Liver (tissue), 9 donors: ENCODE results near the gene RFPL2. TPM values are rescaled to one million over a fixed set of nuclear protein-coding genes. Genes with fewer than 3 reads are reported as not detected.
"Not testable (repeated sequence)": the region's sequence is repeated elsewhere in the genome, so short reads cannot be mapped to it uniquely, and the experiment has no call there.

Source experiments
- DNase-seq: peaks from one replicate; pipeline ENCODE4 v3.0.0-alpha.2; 2017; ENCODE audit warnings: low spot score
- H3K27ac ChIP-seq, 2 donors: one replicate each; pipeline ENCODE4 v1.7.0; 2013; ENCODE audit warnings: inconsistent platforms in 2 of 2, low read length in 2 of 2, control low read depth in 1 of 2, low read depth in 1 of 2, mild to moderate bottlenecking in 1 of 2
- H3K27me3 ChIP-seq, 4 donors: one replicate each; pipeline versions ENCODE4 v1.6.1 to v1.7.0; 2013; ENCODE audit warnings: low read length in 3 of 4, inconsistent platforms in 1 of 4, mild to moderate bottlenecking in 1 of 4, moderate library complexity in 1 of 4; ENCODE audit not compliant: control insufficient read depth in 4 of 4, insufficient read depth in 4 of 4
- H3K36me3 ChIP-seq, 4 donors: one replicate each; pipeline versions ENCODE4 v1.6.1 to v1.7.0; 2013; ENCODE audit warnings: low read length in 3 of 4, mild to moderate bottlenecking in 3 of 4, low read depth in 1 of 4, moderate library complexity in 1 of 4; ENCODE audit not compliant: control insufficient read depth in 4 of 4, insufficient read depth in 3 of 4
- H3K4me1 ChIP-seq, 4 donors: one replicate each; pipeline versions ENCODE4 v1.6.1 to v1.7.0; 2013; ENCODE audit warnings: low read length in 3 of 4, mild to moderate bottlenecking in 3 of 4, moderate library complexity in 1 of 4; ENCODE audit not compliant: control insufficient read depth in 4 of 4, insufficient read depth in 4 of 4
- H3K4me3 ChIP-seq, 3 donors: one replicate each; pipeline versions ENCODE4 v1.6.1 to v1.7.0; 2013; ENCODE audit warnings: low read length in 3 of 3, control low read depth in 1 of 3, low read depth in 1 of 3, mild to moderate bottlenecking in 1 of 3
- H3K9ac ChIP-seq, 2 donors: one replicate each; pipeline ENCODE4 v1.7.0; 2013; ENCODE audit warnings: low read length in 2 of 2, mild to moderate bottlenecking in 2 of 2, moderate library complexity in 2 of 2, control low read depth in 1 of 2, low read depth in 1 of 2
- H3K9me3 ChIP-seq, 4 donors: one replicate each; pipeline versions ENCODE4 v1.6.1 to v1.7.0; 2013; ENCODE audit warnings: low read length in 3 of 4; ENCODE audit not compliant: control insufficient read depth in 4 of 4
- HNF4A ChIP-seq, 2 donors: conservative IDR thresholded peaks; 2 replicates each; pipeline ENCODE4 v1.6.1; 2016; ENCODE audit warnings: antibody characterized with exemption in 2 of 2, mild to moderate bottlenecking in 2 of 2
- NR2F2 ChIP-seq: IDR thresholded peaks from 2 replicates; pipeline ENCODE4 v1.6.1; 2016; ENCODE audit warnings: antibody characterized with exemption
- WGBS: extraction: QIAGEN DNeasy Blood & Tissue Kit; methylation state at CpG from one replicate; pipeline ENCODE4 v1.1.7; 2013; 5-methylcytosine and 5-hydroxymethylcytosine counted together
- polyA plus RNA-seq, 2 donors: library from polyadenylated mRNA; stranded (reverse) in 1 of 2; unstranded in 1 of 2; fragments of 200-250 nt in 1 of 2; fragments of >200 nt in 1 of 2; fragmentation: Nextera tagmentation in 1 of 2; extraction: Ambion mirVana in 1 of 2; gene quantifications; one replicate each; pipeline versions ENCODE4 v1.2.1 to v1.2.3, GENCODE V29; 2013 to 2015
- total RNA-seq, 2 donors: library from RNA; depleted of rRNA; stranded (reverse); fragments of >200 nt; gene quantifications; one replicate each; pipeline ENCODE4 v1.2.3, GENCODE V29; 2014
- TF ChIP-seq, protein P1 (sequence below): IDR thresholded peaks from 2 replicates; pipeline ENCODE4 v1.6.1; 2016; ENCODE audit warnings: antibody characterized with exemption
- donor health status: healthy.
- donor health status: healthy.
- donor health status: healthy.
- donor health status: healthy.
- donor health status: healthy.

Gene RFPL2
- total and polyA plus RNA-seq, 4 donors = under 0.01 to 0.98 (median 0.07) TPM; not detected in 1

DNA sequence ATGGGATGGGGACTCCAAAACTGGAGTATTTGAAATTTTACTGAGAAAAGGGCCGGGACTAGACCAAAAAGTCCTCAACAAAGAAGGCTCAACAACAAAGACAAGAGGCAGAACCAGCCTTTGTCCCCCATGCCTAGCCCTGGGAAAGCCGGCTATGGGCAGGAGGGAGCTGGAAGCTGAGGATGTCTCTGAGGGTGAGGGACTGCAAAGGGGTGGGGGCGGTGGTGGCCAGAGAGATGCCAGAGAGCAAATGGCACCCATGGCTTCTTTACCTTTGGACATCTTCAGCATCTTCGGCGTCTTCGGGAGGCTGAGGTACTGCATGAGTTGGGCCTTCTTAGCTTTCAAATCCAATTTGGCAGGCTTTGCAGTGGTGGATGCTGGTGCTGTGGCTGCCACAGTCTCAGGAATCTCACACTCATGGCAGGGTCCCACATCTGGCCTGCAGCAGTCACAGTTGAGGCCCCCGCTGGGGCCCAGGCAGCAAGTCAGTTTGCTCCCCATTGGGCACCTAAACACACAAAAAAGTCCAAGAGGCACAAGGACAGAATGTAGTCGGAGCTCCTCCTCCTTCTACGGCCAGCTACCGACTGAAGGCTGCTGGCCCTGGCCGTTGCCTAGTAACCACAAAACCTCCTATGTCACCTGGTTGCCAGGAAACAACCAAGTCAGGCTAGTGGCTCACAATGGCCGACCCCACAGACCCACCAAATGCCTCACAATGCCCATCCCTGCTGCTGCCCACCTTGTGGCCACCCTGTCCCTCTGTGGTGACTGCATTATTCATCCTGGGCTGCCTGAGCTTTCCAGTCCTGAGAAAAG lies 46.0 kb downstream of the RFPL2 start, which contains the start of gene C22orf42:
TSS of gene C22orf42 (minus strand) at position 592 of the 822 bp plus-strand sequence. CDS start at position 504, 88 bp downstream.
- TF ChIP-seq, protein P1, sequence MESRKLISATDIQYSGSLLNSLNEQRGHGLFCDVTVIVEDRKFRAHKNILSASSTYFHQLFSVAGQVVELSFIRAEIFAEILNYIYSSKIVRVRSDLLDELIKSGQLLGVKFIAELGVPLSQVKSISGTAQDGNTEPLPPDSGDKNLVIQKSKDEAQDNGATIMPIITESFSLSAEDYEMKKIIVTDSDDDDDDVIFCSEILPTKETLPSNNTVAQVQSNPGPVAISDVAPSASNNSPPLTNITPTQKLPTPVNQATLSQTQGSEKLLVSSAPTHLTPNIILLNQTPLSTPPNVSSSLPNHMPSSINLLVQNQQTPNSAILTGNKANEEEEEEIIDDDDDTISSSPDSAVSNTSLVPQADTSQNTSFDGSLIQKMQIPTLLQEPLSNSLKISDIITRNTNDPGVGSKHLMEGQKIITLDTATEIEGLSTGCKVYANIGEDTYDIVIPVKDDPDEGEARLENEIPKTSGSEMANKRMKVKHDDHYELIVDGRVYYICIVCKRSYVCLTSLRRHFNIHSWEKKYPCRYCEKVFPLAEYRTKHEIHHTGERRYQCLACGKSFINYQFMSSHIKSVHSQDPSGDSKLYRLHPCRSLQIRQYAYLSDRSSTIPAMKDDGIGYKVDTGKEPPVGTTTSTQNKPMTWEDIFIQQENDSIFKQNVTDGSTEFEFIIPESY = no peak
- TF ChIP-seq HNF4A (conservative IDR thresholded peaks at IDR 0.05) (no peak), NR2F2 (no peak)
- Histone ChIP-seq H3K9ac (no peak within 1 kb of the TSS), H3K4me1 (no peaks in the 10 kb centered on the region), H3K9me3 (no peaks in the 10 kb centered on the region), H3K36me3 (no peaks in the 10 kb centered on the region), H3K27me3 (no peaks in the 10 kb centered on the region), H3K4me3 (no peak within 1 kb of the TSS), H3K27ac (no peak within 1 kb of the TSS)
- WGBS = 73% methylated on average over 12 of the region's 12 CpGs
- DNase-seq = no peak

DNA sequence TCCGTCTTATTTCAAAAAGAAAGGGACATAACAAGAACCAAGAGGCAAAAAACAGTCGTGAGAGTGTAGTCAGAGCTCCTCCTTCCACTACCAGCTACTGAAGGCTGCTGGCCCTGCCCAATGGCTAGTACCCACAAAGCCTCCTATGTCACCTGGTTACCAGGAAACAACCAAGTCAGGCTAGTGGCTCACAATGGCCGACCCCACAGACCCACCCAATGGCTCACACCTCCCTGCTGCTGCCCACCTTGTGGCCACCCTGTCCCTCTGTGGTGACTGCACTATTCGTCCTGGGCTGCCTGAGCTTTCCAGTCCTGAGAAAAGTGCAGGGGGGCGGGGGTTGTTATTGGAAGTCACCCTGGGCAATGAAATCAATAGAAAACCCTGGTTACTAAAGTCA lies 47.2 kb downstream of the RFPL2 start:
- 73% methylated on average over 5 of the region's 5 CpGs for WGBS
- H3K27ac ChIP-seq = not testable (repeated sequence)

DNA sequence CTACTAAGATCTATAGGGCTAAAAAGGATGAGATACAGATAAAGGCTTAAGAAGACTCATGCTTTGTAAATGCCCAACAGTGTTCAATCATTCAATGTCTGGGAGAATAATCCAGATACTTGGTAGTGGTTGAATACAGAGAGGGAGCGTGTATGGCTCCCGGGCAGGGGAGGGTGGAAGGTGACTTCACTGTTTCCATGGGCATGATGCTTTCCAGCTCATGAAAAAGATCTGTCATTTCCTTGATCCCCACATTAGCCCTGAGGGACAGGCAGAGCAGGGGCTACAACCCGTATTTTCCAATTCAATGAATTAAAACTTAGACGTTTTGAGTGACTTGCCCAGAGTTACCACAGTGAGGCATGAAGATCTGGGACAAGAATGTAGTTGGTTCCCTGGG lies 50.1 kb downstream of the RFPL2 start:
- H3K9ac ChIP-seq, H3K4me1 ChIP-seq: not testable (repeated sequence)

More for the DNA sequence above, 47.2 kb downstream of the RFPL2 start:
- H3K4me3 ChIP-seq, DNase-seq, H3K9me3 ChIP-seq, H3K36me3 ChIP-seq, H3K9ac ChIP-seq, H3K4me1 ChIP-seq, H3K27me3 ChIP-seq: not testable (repeated sequence)

DNA sequence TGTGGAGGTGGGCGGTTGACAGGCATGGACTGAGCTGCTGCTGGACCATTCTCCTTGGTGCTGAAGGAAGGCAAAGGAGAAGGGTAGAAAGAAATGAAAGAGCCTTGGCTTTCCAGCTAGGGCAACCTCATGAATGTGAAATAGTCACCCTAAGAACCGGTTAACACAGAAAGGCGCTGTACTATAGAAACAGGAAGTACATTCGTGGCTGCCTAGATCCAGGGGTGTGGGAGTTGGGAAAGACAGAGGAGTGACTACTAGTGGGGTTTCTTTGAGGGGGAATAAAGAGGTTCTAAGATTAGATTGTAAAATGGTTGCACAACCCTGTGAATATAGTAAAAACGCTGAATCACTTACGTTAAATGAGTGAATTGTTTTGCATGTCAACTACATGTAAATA lies 53.2 kb downstream of the RFPL2 start:
- DNase-seq = not testable (repeated sequence)

More for the DNA sequence above, 50.1 kb downstream of the RFPL2 start:
- not testable (repeated sequence) for H3K27me3 ChIP-seq, H3K4me3 ChIP-seq, H3K36me3 ChIP-seq, H3K27ac ChIP-seq, DNase-seq, H3K9me3 ChIP-seq
- WGBS = 75% methylated on average over 4 of the region's 4 CpGs

DNA sequence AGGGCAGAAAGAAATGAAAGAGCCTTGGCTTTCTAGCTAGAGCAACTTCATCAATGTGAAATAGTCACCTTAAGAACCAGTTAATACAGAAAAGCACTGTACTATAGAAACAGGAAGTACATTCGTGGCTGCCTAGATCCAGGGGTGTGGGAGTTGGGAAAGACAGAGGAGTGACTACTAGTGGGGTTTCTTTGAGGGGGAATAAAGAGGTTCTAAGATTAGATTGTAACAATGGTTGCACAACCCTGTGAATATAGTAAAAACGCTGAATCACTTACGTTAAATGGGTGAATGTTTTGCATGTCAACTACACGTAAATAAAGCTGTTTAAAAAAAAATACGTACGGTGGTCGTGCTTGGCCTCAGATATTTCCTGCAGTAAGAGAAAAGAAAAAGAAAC lies 54.2 kb downstream of the RFPL2 start:
- H3K27ac ChIP-seq, DNase-seq, H3K4me1 ChIP-seq, H3K9me3 ChIP-seq, H3K27me3 ChIP-seq, H3K9ac ChIP-seq, H3K36me3 ChIP-seq, H3K4me3 ChIP-seq: not testable (repeated sequence)
- WGBS = 64% methylated on average over 7 of the region's 7 CpGs

More for the DNA sequence above, 53.2 kb downstream of the RFPL2 start:
- H3K36me3 ChIP-seq, H3K9ac ChIP-seq, H3K27me3 ChIP-seq, H3K4me1 ChIP-seq, H3K4me3 ChIP-seq, H3K9me3 ChIP-seq, H3K27ac ChIP-seq: not testable (repeated sequence)
- 68% methylated on average over 6 of the region's 6 CpGs for WGBS

DNA sequence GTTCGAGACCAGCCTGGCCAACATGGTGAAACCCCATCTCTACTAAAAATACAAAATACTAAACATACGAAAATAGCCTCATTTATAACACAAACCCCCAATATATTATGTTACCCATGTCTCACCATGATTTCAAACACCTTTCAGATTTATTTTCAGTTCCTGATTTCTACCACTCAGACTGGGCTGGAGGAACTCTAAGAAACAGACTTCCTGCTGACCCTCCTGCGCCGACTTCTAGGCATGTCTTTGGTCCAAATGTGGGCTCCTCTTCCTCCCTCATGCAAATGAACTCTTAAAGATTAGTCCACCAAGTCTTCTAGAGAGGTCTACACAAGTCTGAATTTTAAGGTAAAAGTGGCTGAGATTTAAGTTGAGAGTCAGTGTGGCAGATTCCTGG lies 56.5 kb downstream of the RFPL2 start:
- not testable (repeated sequence) for H3K36me3 ChIP-seq, H3K9ac ChIP-seq, H3K27me3 ChIP-seq, H3K4me1 ChIP-seq, DNase-seq, H3K9me3 ChIP-seq, H3K4me3 ChIP-seq, H3K27ac ChIP-seq
- 90% methylated on average over 4 of the region's 4 CpGs for WGBS

DNA sequence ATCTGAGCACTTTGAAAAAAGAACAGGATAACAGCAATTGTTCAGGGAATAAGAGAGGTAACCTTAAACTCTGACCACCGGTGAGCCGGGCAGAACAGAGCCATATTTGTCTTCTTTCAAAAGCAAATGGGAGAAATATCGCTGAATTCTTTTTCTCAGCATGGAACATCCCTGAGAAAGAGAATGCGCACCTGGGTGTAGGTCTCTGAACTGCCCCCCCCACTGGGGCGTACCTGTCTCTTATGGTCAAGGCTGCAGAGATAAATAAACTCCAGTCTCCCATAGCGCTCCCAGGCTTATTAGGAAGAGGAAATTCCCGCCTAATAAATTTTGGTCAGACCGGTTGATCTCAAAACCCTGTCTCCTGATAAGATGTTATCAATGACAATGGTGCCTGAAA lies 57.7 kb downstream of the RFPL2 start:
- not testable (repeated sequence) for H3K9ac ChIP-seq, H3K9me3 ChIP-seq, DNase-seq, H3K4me1 ChIP-seq, H3K36me3 ChIP-seq, H3K27me3 ChIP-seq, H3K27ac ChIP-seq, H3K4me3 ChIP-seq
- 88% methylated on average over 8 of the region's 8 CpGs for WGBS
